Activated CD4-positive, CD25-positive, alpha-beta regulatory T cell treated with anti-CD3 and anti-CD28 coated beads, Interleukin-2, amount 50 U/mL, for 72 hours (primary cell): Measurements from ENCODE around the gene ZNF562.
A peak's percentile ranks its signal among the peaks of the same experiment; 100 is the strongest.

Experiments
- DNase-seq: peaks from one replicate; pipeline ENCODE4 v3.0.0; 2021

The ZNF562 gene

DNA sequence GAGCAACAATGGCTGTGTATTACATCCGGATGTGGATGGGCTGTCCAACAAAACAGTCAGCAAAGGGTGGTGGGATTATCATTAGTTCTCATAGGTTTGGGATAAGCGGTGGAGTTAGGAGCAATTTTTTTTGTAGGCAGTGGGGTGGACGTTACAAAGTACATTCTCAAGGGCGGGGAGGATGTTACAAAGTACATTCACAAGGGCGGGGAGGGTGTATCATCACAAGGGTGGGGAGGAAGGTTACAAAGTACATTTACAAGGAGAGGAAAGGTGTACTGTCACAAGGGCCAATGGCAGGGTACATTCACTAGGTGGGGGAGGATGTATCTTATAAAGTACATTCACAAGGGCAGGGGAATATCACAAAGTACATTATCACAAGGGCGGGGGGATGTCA is 33.1 kb downstream of the ZNF562 start:
- DNase-seq, result no peak

- DNase-seq, result no peak
Measured at GRCh38 chr19:9640956-9641355, 33.9 kb downstream of the ZNF562 start.

GRCh38 chr19:9636018-9636417 is 38.9 kb downstream of the ZNF562 start:
- DNase-seq, result no peak

GRCh38 chr19:9627856-9628255 is 47.0 kb downstream of the ZNF562 start:
- DNase-seq, result no peak

DNA sequence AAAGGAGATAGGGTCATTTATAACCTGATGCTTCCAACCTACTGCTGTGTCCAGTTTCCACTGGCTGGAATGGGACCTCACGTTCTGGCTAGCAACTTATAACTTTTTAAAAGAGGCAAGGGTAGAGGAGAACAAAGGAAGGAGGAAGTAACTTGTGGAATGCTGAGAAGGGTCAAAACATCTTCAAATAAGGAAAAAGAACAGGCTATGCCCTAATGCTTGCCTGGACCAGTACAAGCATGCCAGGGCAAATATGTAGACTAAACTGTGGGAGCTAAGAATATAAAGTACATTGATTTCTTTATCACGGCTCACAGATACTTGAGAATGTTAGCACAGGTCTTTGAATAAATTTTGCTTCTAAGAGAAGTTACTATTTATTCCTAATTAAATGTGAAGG is 52.4 kb downstream of the ZNF562 start:
- no peak for DNase-seq

DNA sequence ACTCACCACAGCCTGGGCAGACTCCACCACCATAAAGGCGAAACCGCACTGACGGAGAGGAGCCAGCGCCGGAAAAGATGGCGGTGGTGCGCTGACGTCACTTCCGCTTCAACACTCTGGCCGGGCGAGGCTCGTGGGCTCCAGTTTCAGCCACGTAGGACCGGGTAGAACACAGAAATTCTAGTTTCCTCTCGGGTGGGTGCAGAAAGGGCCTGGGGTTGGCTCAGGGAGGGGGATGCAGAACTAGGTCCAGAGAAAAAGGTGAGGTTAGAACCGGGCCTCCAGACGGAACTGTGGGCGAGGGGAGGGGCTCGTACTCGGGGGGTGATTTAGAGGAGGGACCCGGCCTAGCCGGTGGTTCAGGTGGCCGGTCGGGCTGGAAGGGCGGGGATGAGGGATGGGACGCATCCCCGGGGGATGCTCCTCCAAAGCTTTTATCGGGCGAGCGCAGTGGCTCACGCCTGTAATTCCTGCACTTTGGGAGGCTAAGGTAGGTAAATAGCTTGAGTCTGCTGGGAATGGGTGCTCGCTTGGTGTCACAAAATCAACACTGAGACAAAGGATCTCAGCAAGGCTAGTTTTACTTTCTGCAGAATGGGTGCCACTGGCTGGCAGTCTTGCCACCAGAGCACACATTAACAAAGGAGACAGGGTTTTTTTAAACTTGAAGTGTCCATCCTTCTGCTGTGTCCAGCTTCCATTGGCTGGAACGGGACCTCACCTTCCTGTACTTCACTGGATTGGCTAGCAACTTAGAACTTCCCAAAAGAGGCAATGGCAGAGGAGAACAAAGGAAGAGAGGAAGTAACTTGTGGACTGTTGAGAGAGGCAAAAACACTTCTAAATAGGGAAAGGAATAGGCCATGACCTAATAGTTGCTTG is 53.5 kb downstream of the ZNF562 start, which contains the start of gene ZNF561:
TSS of gene ZNF561 (minus strand) at position 77 of the 882 bp plus-strand sequence. CDS start 1,776 bp downstream, outside the sequence.
- DNase-seq, result peak; percentile 83

- no peak for DNase-seq
Measured at GRCh38 chr19:9620842-9621155, 54.1 kb downstream of the ZNF562 start.

DNA sequence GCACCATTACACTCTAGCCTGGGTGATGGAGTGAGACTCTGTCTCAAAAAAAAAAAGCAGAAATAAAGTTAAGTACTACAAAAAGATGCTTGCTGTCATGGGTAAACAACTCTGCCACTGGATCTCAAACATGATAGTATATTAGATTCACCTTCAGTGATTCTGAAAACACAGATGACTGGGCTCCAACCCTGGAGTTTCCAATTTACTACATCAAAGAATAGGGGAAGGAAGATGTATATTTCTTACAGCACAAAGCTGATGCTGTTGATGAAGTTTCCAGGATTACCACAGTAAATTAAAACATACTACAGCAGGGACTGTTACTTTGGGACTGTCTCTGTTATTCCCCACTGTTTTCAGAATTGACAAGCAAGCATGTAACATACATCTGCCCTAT is 59.1 kb downstream of the ZNF562 start:
- DNase-seq, result no peak

GRCh38 chr19:9610484-9611113 is 64.3 kb downstream of the ZNF562 start:
- no peak for DNase-seq

DNA sequence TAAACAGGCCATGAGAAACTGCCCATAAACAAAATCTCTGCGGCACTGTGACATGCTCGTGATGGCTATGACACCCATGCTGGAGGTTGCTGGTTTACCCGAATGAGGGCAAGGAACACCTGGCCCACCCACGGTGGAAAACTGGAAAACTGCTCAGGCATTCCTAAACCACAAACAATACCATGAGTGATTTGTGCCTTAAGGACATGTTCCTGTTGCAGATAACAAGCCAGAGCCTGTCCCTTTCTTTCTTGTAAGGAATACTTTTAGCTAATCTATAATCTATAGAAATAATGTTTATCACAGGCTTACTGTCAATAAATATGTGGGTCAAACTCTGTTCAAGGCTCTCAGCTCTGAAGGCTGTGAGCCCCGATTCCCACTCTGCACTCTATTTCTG is 66.0 kb downstream of the ZNF562 start:
- DNase-seq, result no peak

GRCh38 chr19:9597027-9597426 is 77.9 kb downstream of the ZNF562 start:
- DNase-seq, result no peak
